SK-MEL-5 (cell line): ENCODE results near the gene RRP7A. TPM values are rescaled to one million over a fixed set of nuclear protein-coding genes. Genes with fewer than 3 reads are reported as not detected.
"Not testable (repeated sequence)": the region's sequence is repeated elsewhere in the genome, so short reads cannot be mapped to it uniquely, and the experiment has no call there.

Source experiments
- DNase-seq: peaks from one replicate; pipeline ENCODE4 v3.0.0-alpha.2; 2016; ENCODE audit warnings: low read depth, low spot score
- in situ Hi-C: cut with HindIII; loops from 2 replicates; pipeline ENCODE4 v1.10.0; 2016; ENCODE audit warnings: low sequenced_read_pairs, high pct_unique_total_duplicates, low pct_unique_long_range_greater_than_20kb
- total RNA-seq: library from RNA; depleted of rRNA; stranded (reverse); fragments of >200 nt; shearing (Covaris generic); gene quantifications from 2 replicates; pipeline ENCODE4 v1.2.3, GENCODE V29; 2014

RRP7A gene
- total RNA-seq, 1 experiment from 2014 or later, result 85.2 TPM

GRCh38 chr22:42544686-42545085 is 25.1 kb upstream of the RRP7A start:
- no peak for DNase-seq

GRCh38 chr22:42539236-42539771 is 19.7 kb upstream of the RRP7A start:
- in situ Hi-C loops, DNase-seq: not testable (repeated sequence)

More at GRCh38 chr22:42544686-42545085, 25.1 kb upstream of the RRP7A start:
- in situ Hi-C loops, result no loop called here

GRCh38 chr22:42537199-42537831 is 17.7 kb upstream of the RRP7A start:
- DNase-seq, in situ Hi-C loops: not testable (repeated sequence)

GRCh38 chr22:42536634-42537033 is 17.0 kb upstream of the RRP7A start:
- in situ Hi-C loops, DNase-seq: not testable (repeated sequence)

- no peak for DNase-seq
- in situ Hi-C loops, result no loop called here
Measured at GRCh38 chr22:42536166-42536565, 16.6 kb upstream of the RRP7A start.

GRCh38 chr22:42535082-42535731 is 15.6 kb upstream of the RRP7A start:
- in situ Hi-C loops, DNase-seq: not testable (repeated sequence)

- in situ Hi-C loops, result no loop called here
- DNase-seq, result no peak
Measured at GRCh38 chr22:42533638-42533977, 14.0 kb upstream of the RRP7A start.

GRCh38 chr22:42531401-42532084 is 11.9 kb upstream of the RRP7A start:
- DNase-seq, in situ Hi-C loops: not testable (repeated sequence)

- DNase-seq, in situ Hi-C loops: not testable (repeated sequence)
Measured at GRCh38 chr22:42529435-42529834, 9.8 kb upstream of the RRP7A start.

GRCh38 chr22:42528591-42529307 is 9.2 kb upstream of the RRP7A start:
- no peak for DNase-seq
- in situ Hi-C loops, result no loop called here

- in situ Hi-C loops, result no loop called here
- DNase-seq, result no peak
Measured at GRCh38 chr22:42522546-42522945, 3.0 kb upstream of the RRP7A start.

- no peak for DNase-seq
- in situ Hi-C loops, result no loop called here
Measured at GRCh38 chr22:42521228-42521546, 1.6 kb upstream of the RRP7A start.

GRCh38 chr22:42518638-42519524 is 715 bp downstream of the RRP7A start:
- DNase-seq, in situ Hi-C loops: not testable (repeated sequence)

GRCh38 chr22:42517103-42517502 is 2.5 kb downstream of the RRP7A start:
- not testable (repeated sequence) for DNase-seq

GRCh38 chr22:42515896-42516295 is 3.7 kb downstream of the RRP7A start:
- in situ Hi-C loops, result no loop called here
- no peak for DNase-seq

More at GRCh38 chr22:42517103-42517502, 2.5 kb downstream of the RRP7A start:
- in situ Hi-C loops, result not testable (repeated sequence)

GRCh38 chr22:42515304-42515703 is 4.3 kb downstream of the RRP7A start:
- in situ Hi-C loops, DNase-seq: not testable (repeated sequence)

GRCh38 chr22:42514331-42514730 is 5.3 kb downstream of the RRP7A start:
- DNase-seq, in situ Hi-C loops: not testable (repeated sequence)
